HS-5 (cell line): Measurements from ENCODE around the gene TYW1.
"Not testable (repeated sequence)": the region's sequence is repeated elsewhere in the genome, so short reads cannot be mapped to it uniquely, and the experiment has no call there.

Experiments
- DNase-seq: peaks from one replicate; pipeline ENCODE4 v3.0.0-alpha.2; 2012; ENCODE audit warnings: low read depth

TYW1 gene

DNA sequence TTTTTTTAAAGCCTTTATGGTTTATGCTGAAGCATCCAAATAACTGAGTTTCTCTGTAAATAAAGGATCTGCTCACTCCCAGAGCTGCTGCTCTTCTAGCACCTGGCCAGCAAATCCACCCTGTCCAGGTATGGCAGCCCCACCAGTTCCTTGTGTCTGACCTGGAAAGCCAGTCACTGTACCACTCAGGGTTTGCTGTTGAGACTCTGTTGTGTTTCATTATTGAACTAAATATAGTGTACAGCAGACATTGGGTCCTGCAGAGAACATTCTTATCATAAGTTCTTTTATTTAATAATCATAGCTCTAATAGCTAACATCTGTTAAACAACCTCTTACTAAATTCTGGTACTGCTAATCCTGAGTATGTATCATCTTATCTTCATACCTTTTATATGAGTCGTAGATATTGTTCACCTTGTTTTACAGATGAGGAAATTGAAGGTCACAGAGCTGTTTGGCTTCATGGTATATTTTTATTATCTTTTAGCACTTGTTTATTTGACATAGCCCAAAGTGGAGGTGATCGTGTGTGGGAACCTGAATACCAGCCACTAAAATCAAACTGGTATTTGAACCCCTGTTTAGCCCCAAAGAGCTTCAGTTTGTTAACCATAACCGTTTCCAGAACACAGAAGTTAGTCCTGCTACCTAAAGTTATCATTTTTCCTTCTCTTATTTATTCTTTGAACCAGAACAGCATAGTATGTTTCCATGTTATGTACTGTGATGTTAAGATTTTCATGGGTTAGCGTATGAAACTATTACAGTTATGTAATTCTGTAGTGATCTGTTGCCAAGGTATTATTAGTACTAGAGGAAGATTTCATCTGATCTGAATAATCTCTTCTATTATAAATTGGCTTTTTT lies 139.2 kb downstream of the TYW1 start:
- not testable (repeated sequence) for DNase-seq

GRCh38 chr7:67137489-67137888 lies 140.9 kb downstream of the TYW1 start:
- not testable (repeated sequence) for DNase-seq

DNA sequence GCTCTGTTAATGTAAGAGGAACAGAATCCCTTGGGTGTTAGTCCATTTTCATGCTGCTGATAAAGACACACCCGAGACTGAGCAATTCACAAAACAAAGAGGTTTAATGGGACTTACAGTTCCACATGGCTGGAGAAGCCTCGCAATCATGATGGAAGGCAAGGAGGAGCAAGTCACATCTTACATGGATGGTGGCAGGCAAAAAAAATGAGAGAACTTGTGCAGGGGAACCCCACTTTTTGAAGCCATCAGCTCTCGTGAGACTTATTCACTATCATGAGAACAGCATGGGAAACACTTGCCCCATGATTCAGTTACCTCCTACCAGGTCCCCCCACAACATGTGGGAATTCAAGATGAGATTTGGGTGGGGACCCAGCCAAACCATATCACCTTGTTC lies 143.2 kb downstream of the TYW1 start:
- DNase-seq = not testable (repeated sequence)

- DNase-seq = not testable (repeated sequence)
Observed at GRCh38 chr7:67141001-67141400, 144.4 kb downstream of the TYW1 start.

DNA sequence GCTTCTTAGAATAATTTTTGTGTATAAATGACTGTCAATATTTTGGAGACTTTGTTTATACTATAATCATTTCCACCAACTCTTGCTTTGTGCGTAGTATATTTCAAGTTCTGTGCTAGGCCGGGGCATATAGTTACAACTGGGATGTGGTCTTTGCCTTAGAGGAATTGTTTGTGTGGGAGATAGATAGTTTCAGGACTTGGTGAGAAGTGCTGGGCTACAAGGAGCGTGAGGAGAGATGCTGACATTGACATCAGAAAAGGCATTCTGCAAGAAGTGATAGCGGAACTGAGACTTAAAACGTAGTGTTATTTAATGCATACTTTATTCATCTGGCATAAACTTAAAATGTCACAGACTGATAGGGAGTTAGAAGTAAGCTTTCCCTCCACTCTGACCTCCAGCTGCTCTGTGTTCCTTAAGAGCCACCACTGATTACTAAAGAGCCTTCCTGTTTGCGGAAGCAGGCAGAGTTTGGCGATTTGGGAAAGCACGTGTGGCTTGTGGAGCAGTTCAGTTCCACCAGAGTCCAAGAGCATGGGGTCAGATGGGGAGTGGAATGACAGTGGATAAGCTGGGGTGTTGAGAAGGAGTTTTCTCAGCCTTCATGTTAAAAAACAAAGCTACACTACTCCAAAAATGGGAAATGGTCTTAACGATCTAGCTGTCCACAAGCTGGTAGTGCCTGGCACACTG lies 146.6 kb downstream of the TYW1 start:
- DNase-seq = not testable (repeated sequence)

- DNase-seq = not testable (repeated sequence)
Observed at GRCh38 chr7:67145581-67146193, 149.1 kb downstream of the TYW1 start.

DNA sequence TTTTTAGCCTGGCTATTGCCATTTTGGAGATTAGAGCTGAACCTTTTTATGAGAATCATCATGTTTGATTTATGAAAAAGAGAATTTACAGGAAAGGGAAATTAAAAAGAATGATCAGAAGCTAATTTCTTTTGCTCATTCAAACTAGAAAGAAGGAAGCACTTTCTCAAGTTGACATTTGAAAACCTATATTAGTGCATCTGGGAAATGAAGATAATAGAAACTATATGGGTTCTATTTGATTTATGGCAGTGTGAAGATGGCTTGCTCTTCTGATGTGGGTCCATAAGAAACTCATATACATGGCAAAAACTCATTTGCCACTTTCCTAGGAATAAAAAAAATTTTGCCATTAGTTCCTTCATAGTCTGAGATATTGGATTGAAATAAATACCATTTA lies 152.5 kb downstream of the TYW1 start:
- not testable (repeated sequence) for DNase-seq

DNA sequence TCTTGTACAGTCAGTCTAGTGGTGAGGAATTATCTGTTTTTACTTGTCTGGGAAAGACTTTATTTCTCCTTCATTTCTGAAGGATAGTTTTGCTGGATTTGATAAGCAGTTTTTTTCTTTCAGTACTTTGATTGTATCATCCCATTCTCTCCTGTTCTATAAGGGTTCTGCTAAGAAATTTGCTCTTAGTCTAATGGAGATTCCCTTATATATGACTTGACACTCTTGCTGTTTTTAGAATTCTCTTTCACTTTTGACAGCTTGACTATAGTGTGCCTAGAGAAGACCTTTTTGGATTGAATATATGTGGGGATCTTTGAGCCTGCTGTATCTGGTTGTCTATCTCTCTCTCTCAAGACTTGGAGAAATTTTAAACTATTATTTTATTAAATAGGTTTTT lies 157.7 kb downstream of the TYW1 start:
- DNase-seq = not testable (repeated sequence)

GRCh38 chr7:67156064-67156463 lies 159.4 kb downstream of the TYW1 start:
- DNase-seq = not testable (repeated sequence)

GRCh38 chr7:67163285-67163684 lies 166.7 kb downstream of the TYW1 start:
- DNase-seq = not testable (repeated sequence)

- DNase-seq = not testable (repeated sequence)
Observed at GRCh38 chr7:67171151-67171550, 174.5 kb downstream of the TYW1 start.

GRCh38 chr7:67176730-67177129 lies 180.1 kb downstream of the TYW1 start:
- DNase-seq = not testable (repeated sequence)

- not testable (repeated sequence) for DNase-seq
Observed at GRCh38 chr7:67178915-67179688, 182.5 kb downstream of the TYW1 start.

DNA sequence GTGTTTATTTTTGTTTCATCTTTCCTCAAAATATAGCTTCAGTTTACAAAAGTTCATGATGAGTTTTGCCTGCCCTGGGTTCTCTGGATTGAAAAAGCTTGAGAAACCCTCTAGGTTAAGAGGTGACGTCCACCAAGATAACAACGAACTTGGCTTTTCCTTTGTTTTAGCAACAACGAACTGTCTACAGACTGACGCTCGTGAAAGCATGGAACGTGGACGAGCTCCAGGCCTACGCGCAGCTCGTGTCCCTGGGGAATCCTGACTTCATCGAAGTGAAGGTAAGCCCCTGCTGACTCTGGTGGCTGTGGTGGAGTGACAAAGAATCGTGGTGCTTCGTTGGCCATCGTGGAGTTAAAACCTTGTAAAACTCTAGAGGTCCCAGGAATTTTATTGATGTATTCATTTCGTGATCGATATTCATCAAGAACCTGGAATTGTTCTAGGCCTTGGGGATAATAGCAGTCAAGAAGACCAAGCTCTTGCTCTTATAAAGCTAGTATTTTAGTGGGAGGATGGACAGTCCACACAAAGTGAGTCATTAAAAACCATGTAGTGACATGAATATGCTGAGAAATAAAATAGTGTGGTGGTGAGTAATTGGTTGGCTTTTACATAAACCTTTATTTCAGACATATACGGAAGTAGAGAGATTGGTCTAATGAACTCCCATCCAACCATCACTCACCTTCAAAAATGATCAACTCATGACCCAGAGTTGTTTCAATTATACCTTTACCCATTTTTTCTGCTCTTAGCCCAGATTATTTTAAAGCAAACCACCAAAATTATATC lies 186.5 kb downstream of the TYW1 start:
- DNase-seq = not testable (repeated sequence)

DNA sequence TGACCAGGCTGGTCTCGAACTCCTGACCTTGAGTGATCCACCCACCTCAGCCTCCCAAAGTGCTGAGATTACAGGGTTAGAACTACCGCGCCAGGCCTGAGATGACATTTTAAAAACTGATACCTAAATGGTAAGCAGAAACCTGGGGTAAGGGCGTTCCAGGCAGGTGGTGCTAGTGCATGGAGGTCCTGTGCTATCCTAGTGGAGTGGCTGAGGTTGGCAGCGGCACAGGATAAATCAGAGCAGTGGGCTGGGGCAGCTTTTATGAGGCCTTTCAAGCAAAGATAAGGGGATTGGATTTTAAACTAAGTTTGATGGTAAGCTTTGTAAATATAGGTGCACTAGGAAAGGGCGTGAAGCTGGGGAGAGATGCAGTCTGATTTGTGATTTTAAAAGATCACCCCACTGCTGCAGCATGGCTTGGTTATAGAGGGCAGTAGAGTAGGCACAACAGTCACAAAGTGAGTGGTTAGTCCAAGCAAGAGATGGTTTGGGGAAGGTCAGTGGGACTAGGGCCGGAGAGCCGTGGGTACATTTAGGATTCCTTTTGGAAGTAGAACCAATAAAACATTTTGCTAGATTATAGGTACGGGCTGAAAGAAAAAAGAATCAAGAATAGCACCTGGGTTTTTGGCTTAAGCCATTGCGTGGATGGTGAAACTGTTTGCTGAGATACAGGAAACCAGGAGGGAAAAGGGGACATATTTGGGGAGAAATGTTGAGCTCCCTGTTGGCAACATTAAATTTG lies 188.5 kb downstream of the TYW1 start:
- DNase-seq = not testable (repeated sequence)

DNA sequence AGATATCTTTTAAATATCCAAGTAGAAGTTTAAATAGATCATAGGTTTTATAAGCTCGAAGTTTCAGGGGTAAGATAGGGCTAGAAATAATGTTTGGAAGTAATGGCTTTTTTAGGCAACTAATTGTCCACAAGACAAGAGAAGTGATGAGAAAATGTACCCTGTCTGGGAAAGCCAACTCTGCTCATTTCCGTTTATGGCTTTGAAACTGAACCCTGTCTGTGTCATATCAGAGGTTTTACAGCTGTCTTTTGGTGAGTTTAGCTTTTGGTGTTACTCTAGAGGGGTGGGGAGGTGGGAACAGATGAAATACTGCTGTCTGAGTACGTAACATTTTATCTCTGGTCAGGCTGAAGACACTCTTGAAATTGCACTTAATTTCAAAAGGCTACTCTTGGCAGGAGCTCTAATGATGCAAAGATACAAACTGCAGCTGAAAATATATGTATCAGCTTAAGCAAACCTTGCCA lies 189.1 kb downstream of the TYW1 start:
- not testable (repeated sequence) for DNase-seq

GRCh38 chr7:67189160-67189559 lies 192.5 kb downstream of the TYW1 start:
- not testable (repeated sequence) for DNase-seq

- DNase-seq = not testable (repeated sequence)
Observed at GRCh38 chr7:67189801-67190465, 193.3 kb downstream of the TYW1 start.

DNA sequence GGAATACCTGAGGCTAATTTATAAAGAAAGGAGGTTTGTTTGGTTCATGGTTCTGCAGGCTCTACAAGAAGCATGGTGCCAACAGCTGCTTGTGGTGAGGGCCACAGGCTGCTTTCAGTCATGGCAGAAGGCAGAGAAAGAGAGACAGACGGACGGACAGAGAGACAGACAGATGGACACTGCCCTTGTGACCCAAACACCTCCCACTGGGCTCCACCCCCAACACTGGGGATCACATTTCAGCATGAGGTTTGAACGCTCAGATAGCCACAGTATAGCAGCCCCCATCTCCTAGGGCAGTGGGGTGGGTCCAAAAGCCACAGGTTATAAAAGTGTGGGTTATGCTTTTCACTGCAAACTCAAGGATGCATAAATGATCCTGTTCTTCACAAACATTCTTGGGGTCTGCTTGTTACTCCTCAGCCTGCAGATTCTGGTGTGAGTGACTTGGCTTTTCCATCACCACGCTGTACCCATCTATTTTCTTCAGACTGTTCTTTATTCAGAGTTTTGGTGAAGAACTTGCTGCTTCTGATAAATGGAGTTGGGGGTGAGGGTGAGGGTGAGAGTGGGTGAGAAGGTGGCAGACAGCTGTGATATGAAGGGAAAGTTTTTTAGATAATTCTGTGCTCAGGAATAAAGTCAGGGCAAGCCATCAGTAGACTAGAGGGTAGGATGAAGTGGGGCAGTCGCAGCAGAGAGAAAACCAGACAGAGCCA lies 194.5 kb downstream of the TYW1 start:
- DNase-seq = not testable (repeated sequence)
